Spleen (tissue), 11 donors: ENCODE measurements around the gene SLC35D1. TPM values are rescaled to one million over a fixed set of nuclear protein-coding genes. Genes with fewer than 3 reads are reported as not detected.

Experiments used
- DNase-seq: peaks from one replicate; pipeline ENCODE4 v3.0.0-alpha.2; 2020
- H3K27ac ChIP-seq, 8 donors: fragments of 200-600 bp; sonication (generic) in 7 of 8; 1 replicate in 4 of 8; 2 replicates in 4 of 8; pipeline versions ENCODE4 v1.5.0 to v1.8.0; 2016 to 2021; ENCODE audit warnings: inconsistent platforms in 4 of 8, mild to moderate bottlenecking in 4 of 8, moderate library complexity in 1 of 8
- H3K27me3 ChIP-seq, 7 donors: fragments of 200-600 bp; sonication (generic) in 6 of 7; replicated peaks in 1 of 7; 1 replicate in 4 of 7; 2 replicates in 3 of 7; pipeline versions ENCODE4 v1.5.0 to v1.8.0; 2016 to 2021; ENCODE audit warnings: inconsistent platforms in 3 of 7, mild to moderate bottlenecking in 1 of 7
- H3K36me3 ChIP-seq, 6 donors: fragments of 200-600 bp; sonication (generic) in 5 of 6; 1 replicate in 4 of 6; 2 replicates in 2 of 6; pipeline versions ENCODE4 v1.5.0 to v1.8.0; 2016 to 2021; ENCODE audit warnings: inconsistent platforms in 2 of 6
- H3K4me1 ChIP-seq, 6 donors: fragments of 200-600 bp; sonication (generic) in 5 of 6; 1 replicate in 3 of 6; 2 replicates in 3 of 6; pipeline versions ENCODE4 v1.5.0 to v1.8.0; 2016 to 2021; ENCODE audit warnings: inconsistent platforms in 3 of 6
- H3K4me3 ChIP-seq, 8 donors: fragments of 200-600 bp; sonication (generic) in 7 of 8; 1 replicate in 4 of 8; 2 replicates in 4 of 8; pipeline versions ENCODE4 v1.5.0 to v1.8.0; 2016 to 2021; ENCODE audit warnings: inconsistent platforms in 4 of 8, mild to moderate bottlenecking in 4 of 8, moderate library complexity in 2 of 8
- H3K9me3 ChIP-seq, 8 donors: fragments of 200-600 bp; sonication (generic) in 7 of 8; 1 replicate in 4 of 8; 2 replicates in 4 of 8; pipeline versions ENCODE4 v1.5.0 to v1.8.0; 2016 to 2021; ENCODE audit warnings: inconsistent platforms in 4 of 8
- CTCF ChIP-seq, 11 experiments: fragments of 200-600 bp in 7 of 11; fragments of 450-650 bp in 4 of 11; sonication (generic) in 4 of 11; IDR thresholded peaks in 8 of 11; conservative IDR thresholded peaks in 3 of 11; 1 replicate in 7 of 11; 2 replicates in 4 of 11; pipeline versions ENCODE4 v1.4.0 to v1.8.0; 2016 to 2021; ENCODE audit warnings: antibody characterized with exemption in 11 of 11, inconsistent platforms in 4 of 11, mild to moderate bottlenecking in 1 of 11
- POLR2A ChIP-seq, 3 donors: fragments of 450-650 bp; IDR thresholded peaks; one replicate each; pipeline ENCODE4 v1.5.1; 2017; ENCODE audit warnings: antibody characterized with exemption in 3 of 3, mild to moderate bottlenecking in 1 of 3
- POLR2AphosphoS5 ChIP-seq, 3 donors: sonication (generic); formaldehyde crosslinking; IDR thresholded peaks; one replicate each; pipeline ENCODE4 v1.5.1; 2017; ENCODE audit warnings: antibody characterized with exemption in 3 of 3
- WGBS, 5 donors: extraction: QIAGEN DNeasy Blood & Tissue Kit in 3 of 5; methylation state at CpG; one replicate each; pipeline versions ENCODE4 v1.1.5 to v1.1.7; 2013 to 2018; 5-methylcytosine and 5-hydroxymethylcytosine counted together
- intact Hi-C: fragments of 100-400 bp; cut with DNase I; formaldehyde crosslinking; loops from one replicate; pipeline ENCODE4 v1.15.0; 2023; ENCODE audit warnings: low total_unique reads
- polyA plus RNA-seq, 3 donors: library from polyadenylated mRNA; stranded (reverse); fragments of 200-250 nt; gene quantifications; one replicate each; pipeline ENCODE4 v1.2.1, GENCODE V29; 2013
- total RNA-seq, 7 donors: library from RNA; depleted of rRNA in 3 of 7; stranded (reverse); fragments of >200 nt in 3 of 7; fragmentation: NEBNext Ultra II Directional in 4 of 7; extraction: Animal tissue kit (Norgen Biotek cat#: 25700) in 4 of 7; gene quantifications; one replicate each; pipeline versions ENCODE4 v1.1.0 to v1.2.1, GENCODE V29; 2016 to 2021
- donor health status: healthy with polysubstance abuse.
- donor health status: DM: no; HTN: no; CAD: no; lungs with moderate emphysema.
- donor health status: DM: no; HTN: no; CAD: no.
- donor health status: Bipolar disorder and iron deficiency.
- donor health status: healthy.
- donor health status: DM: no; HTN: no; CAD: no.
- donor health status: DM: yes; HTN: yes; CAD: no.

Gene SLC35D1
- total and polyA plus RNA-seq, 10 donors: 1.5 to 11.5 (median 7.9) TPM

- WGBS, 5 donors: 96 to 100% (median 97%) methylated on average over 1 of the region's 1 CpG
- Histone ChIP-seq H3K36me3 (peaks cover 0 to 97% (median 50%) of the 10 kb centered on the region in 6 donors), H3K27ac (no peak overlapping the region)
Observed at GRCh38 chr1:67040405-67040804, 13.5 kb downstream of the SLC35D1 start.

DNA sequence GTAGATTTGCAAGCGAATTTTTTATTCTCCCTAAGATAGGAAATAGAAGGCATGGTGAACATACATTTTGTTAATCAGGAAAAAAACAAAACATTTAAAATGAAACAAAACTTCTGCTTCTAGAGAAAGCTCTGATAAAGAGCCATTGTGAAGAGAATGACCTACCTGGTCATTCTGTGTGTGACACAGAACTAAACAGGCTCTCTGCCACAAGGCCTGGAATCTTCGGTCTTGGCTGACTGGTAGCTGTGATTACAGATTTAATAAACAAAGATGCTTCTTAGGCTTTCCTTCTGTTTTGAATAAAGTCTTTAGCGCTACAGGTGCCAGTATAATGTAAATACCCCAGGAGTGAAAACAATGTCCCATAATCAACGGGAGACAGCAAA is 22.1 kb downstream of the SLC35D1 start:
- Histone ChIP-seq H3K9me3 (no peaks in the 10 kb centered on the region), H3K27ac (no peak overlapping the region), H3K4me1 (no peaks in the 10 kb centered on the region), H3K4me3 (no peak overlapping the region), H3K27me3 (no peaks in the 10 kb centered on the region), H3K36me3 (peaks cover 0 to 51% (median 3%) of the 10 kb centered on the region in 6 donors)
- TF ChIP-seq CTCF (IDR thresholded peaks at IDR 0.05 in 8 of 11, conservative IDR thresholded peaks at IDR 0.05 in 3 of 11) (no peak), POLR2A (IDR thresholded peaks at IDR 0.05) (no peak), POLR2AphosphoS5 (IDR thresholded peaks at IDR 0.05) (no peak)
- intact Hi-C loops: no loop called here
- 96 to 99% (median 98%) methylated on average over 4 of the region's 4 CpGs for WGBS, 5 donors
- DNase-seq: no peak

More at GRCh38 chr1:67040405-67040804, 13.5 kb downstream of the SLC35D1 start:
- no peak for DNase-seq
- H3K9me3 ChIP-seq: no peaks in the 10 kb centered on the region
- no peak for TF ChIP-seq CTCF (IDR thresholded peaks at IDR 0.05 in 8 of 11, conservative IDR thresholded peaks at IDR 0.05 in 3 of 11)
- TF ChIP-seq POLR2AphosphoS5 (IDR thresholded peaks at IDR 0.05): no peak
- TF ChIP-seq POLR2A (IDR thresholded peaks at IDR 0.05): no peak
- H3K27me3 ChIP-seq: no peaks in the 10 kb centered on the region
- peaks cover 0 to 7% (median 0%) of the 10 kb centered on the region in 6 donors for H3K4me1 ChIP-seq
- intact Hi-C loops: no loop called here
- H3K4me3 ChIP-seq: no peak overlapping the region

GRCh38 chr1:67031121-67031858 is 22.7 kb downstream of the SLC35D1 start:
- Histone ChIP-seq H3K9me3 (no peaks in the 10 kb centered on the region), H3K27me3 (no peaks in the 10 kb centered on the region), H3K27ac (no peak overlapping the region), H3K4me3 (no peak overlapping the region), H3K36me3 (peaks cover 0 to 45% (median under 1%) of the 10 kb centered on the region in 6 donors), H3K4me1 (no peaks in the 10 kb centered on the region)
- no peak for TF ChIP-seq CTCF (IDR thresholded peaks at IDR 0.05 in 8 of 11, conservative IDR thresholded peaks at IDR 0.05 in 3 of 11)
- no peak for TF ChIP-seq POLR2A (IDR thresholded peaks at IDR 0.05)
- no peak for TF ChIP-seq POLR2AphosphoS5 (IDR thresholded peaks at IDR 0.05)
- intact Hi-C loops: no loop called here
- no peak for DNase-seq
- 89 to 96% (median 95%) methylated on average over 5 of the region's 5 CpGs for WGBS, 5 donors

GRCh38 chr1:67029472-67029871 is 24.5 kb downstream of the SLC35D1 start:
- H3K4me3 ChIP-seq: no peak overlapping the region
- no peaks in the 10 kb centered on the region for H3K4me1 ChIP-seq
- H3K27ac ChIP-seq: no peak overlapping the region
- intact Hi-C loops: no loop called here
- H3K9me3 ChIP-seq: no peaks in the 10 kb centered on the region
- TF ChIP-seq POLR2AphosphoS5 (IDR thresholded peaks at IDR 0.05): no peak
- no peak for TF ChIP-seq POLR2A (IDR thresholded peaks at IDR 0.05)
- TF ChIP-seq CTCF (IDR thresholded peaks at IDR 0.05 in 8 of 11, conservative IDR thresholded peaks at IDR 0.05 in 3 of 11): no peak
- peaks cover 0 to 49% (median 0%) of the 10 kb centered on the region in 6 donors for H3K36me3 ChIP-seq
- DNase-seq: no peak
- no peaks in the 10 kb centered on the region for H3K27me3 ChIP-seq
- 83 to 100% (median 86%) methylated on average over 1 of the region's 1 CpG for WGBS, 5 donors
